DOHH2 (cell line): Measurements from ENCODE around the gene HTRA2.

ENCODE experiments used
- H3F3A ChIP-seq: fragments of 200-600 bp; sonication (generic), shearing (Covaris generic); 2 replicates; pipeline ENCODE4 v1.6.0; 2016; ENCODE audit warnings: antibody characterized with exemption, mild to moderate bottlenecking; ENCODE audit not compliant: control insufficient read depth, insufficient read depth
- H3K27ac ChIP-seq: fragments of 200-600 bp; sonication (generic); 2 replicates; pipeline ENCODE4 v1.5.1; 2014; ENCODE audit warnings: low read depth, mild to moderate bottlenecking, low read length, moderate library complexity
- H3K27me3 ChIP-seq: fragments of 200-600 bp; sonication (generic); 2 replicates; pipeline ENCODE4 v1.6.1; 2014; ENCODE audit warnings: mild to moderate bottlenecking, low read length, mixed read lengths; ENCODE audit not compliant: control insufficient read depth
- H3K36me3 ChIP-seq: fragments of 200-600 bp; sonication (generic); 2 replicates; pipeline ENCODE4 v1.6.1; 2014; ENCODE audit warnings: mild to moderate bottlenecking, low read length, moderate library complexity, mixed read lengths; ENCODE audit not compliant: control insufficient read depth
- H3K4me1 ChIP-seq: fragments of 200-600 bp; sonication (generic); 2 replicates; pipeline ENCODE4 v1.6.1; 2014; ENCODE audit warnings: mild to moderate bottlenecking, low read length, mixed read lengths; ENCODE audit not compliant: control insufficient read depth
- H3K4me2 ChIP-seq: fragments of 200-600 bp; sonication (generic); 2 replicates; pipeline ENCODE4 v1.6.0; 2014; ENCODE audit warnings: mild to moderate bottlenecking, low read length, moderate library complexity
- H3K4me3 ChIP-seq: fragments of 200-600 bp; sonication (generic); 2 replicates; pipeline ENCODE4 v1.5.1; 2014; ENCODE audit warnings: mild to moderate bottlenecking, low read length, mixed read lengths
- H3K79me2 ChIP-seq: fragments of 200-600 bp; sonication (generic); 2 replicates; pipeline ENCODE4 v1.6.1; 2014; ENCODE audit warnings: mild to moderate bottlenecking, low read length, mixed read lengths; ENCODE audit not compliant: control insufficient read depth
- H3K9me2 ChIP-seq: fragments of 200-600 bp; sonication (generic); replicated peaks from 2 replicates; pipeline ENCODE4 v1.6.1; 2014; ENCODE audit warnings: mild to moderate bottlenecking, low read length, mixed read lengths; ENCODE audit not compliant: control insufficient read depth
- H3K9me3 ChIP-seq: fragments of 200-600 bp; sonication (generic); 2 replicates; pipeline ENCODE4 v1.6.1; 2014; ENCODE audit warnings: antibody characterized with exemption, low read length, mixed read lengths; ENCODE audit not compliant: control insufficient read depth, insufficient read depth
- H4K20me1 ChIP-seq: fragments of 200-600 bp; sonication (generic); 2 replicates; pipeline ENCODE4 v1.6.0; 2014; ENCODE audit warnings: low read depth, mild to moderate bottlenecking, antibody characterized with exemption, low read length, moderate library complexity; ENCODE audit not compliant: control insufficient read depth, insufficient read depth
- EZH2phosphoT487 ChIP-seq: fragments of 200-600 bp; sonication (generic); IDR thresholded peaks from 2 replicates; pipeline ENCODE4 v1.6.1; 2017; ENCODE audit warnings: borderline replicate concordance, mild to moderate bottlenecking, antibody characterized with exemption, low read length, moderate library complexity, mixed read lengths
- TF ChIP-seq, protein P1 (sequence below): fragments of 200-600 bp; sonication (generic); IDR thresholded peaks from one replicate; pipeline ENCODE4 v1.5.1; 2014; ENCODE audit warnings: antibody characterized with exemption, mild to moderate bottlenecking, low read depth, low read length; ENCODE audit not compliant: poor library complexity, severe bottlenecking

HTRA2 gene

DNA sequence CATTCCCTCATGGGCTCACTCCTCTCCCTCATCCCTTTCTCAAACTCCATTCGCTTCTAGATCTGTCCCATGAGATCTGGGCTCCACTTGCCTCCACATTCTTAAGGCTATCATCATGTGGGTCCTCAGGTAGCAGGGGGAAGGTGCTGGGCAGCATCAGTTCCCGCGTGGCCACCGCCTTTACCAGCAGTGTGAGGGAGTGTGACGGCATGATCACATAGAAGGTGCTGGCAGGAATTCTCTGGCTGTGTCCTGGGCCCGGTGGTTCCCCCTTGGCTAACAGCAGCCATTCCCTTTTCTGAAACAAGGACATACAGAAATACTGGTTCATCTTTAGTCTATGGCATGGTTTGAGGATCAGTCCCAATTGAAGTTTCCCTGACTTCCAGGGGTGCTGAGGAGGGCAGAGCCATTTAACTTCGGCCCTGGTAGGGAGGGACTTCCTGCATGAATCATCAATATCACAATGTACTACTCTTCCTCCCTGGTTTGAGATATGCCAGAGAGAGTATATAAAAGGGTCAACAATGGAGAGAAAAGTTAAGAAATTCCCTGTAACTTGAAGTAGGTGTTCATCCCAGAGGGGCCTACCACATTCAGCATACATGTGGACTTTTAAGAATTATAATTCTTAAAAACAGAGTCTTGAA, 32.5 kb downstream of the HTRA2 start:
- Histone ChIP-seq H3K27ac (no peak overlapping the region), H3K4me1 (no peaks in the 10 kb centered on the region), H3K36me3 (no peaks in the 10 kb centered on the region), H3K79me2 (no peaks in the 10 kb centered on the region), H3K4me2 (no peak overlapping the region), H3K9me2 (no peaks in the 10 kb centered on the region), H3K27me3 (peaks cover 21% of the 10 kb centered on the region), H3F3A (no peaks in the 10 kb centered on the region), H4K20me1 (no peaks in the 10 kb centered on the region), H3K4me3 (no peak overlapping the region), H3K9me3 (no peaks in the 10 kb centered on the region)
- TF ChIP-seq, protein P1, sequence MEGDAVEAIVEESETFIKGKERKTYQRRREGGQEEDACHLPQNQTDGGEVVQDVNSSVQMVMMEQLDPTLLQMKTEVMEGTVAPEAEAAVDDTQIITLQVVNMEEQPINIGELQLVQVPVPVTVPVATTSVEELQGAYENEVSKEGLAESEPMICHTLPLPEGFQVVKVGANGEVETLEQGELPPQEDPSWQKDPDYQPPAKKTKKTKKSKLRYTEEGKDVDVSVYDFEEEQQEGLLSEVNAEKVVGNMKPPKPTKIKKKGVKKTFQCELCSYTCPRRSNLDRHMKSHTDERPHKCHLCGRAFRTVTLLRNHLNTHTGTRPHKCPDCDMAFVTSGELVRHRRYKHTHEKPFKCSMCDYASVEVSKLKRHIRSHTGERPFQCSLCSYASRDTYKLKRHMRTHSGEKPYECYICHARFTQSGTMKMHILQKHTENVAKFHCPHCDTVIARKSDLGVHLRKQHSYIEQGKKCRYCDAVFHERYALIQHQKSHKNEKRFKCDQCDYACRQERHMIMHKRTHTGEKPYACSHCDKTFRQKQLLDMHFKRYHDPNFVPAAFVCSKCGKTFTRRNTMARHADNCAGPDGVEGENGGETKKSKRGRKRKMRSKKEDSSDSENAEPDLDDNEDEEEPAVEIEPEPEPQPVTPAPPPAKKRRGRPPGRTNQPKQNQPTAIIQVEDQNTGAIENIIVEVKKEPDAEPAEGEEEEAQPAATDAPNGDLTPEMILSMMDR: no peak
- no peak for TF ChIP-seq EZH2phosphoT487

DNA sequence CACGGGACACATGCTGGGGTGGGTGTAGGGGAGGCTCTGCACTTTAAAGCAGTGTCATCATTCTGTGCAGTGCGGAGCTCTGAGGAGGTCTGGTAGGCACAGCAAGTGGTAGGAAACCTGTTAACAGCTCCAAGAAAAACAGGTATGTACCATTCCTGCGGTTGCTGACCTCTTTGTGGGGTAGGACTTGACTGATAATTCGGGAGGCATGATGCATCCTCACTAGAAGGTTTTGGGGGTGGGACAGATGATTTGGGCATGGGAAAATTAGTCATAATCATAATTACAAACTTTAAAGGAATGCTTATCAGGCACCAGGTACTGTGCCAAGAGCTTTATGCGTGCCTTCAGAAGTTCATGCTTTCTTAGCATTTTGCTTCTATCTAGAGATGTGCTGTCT, 34.5 kb downstream of the HTRA2 start:
- Histone ChIP-seq H3K4me2 (no peak overlapping the region), H3K27ac (no peak overlapping the region)
- TF ChIP-seq, protein P1: no peak
- TF ChIP-seq EZH2phosphoT487: no peak

DNA sequence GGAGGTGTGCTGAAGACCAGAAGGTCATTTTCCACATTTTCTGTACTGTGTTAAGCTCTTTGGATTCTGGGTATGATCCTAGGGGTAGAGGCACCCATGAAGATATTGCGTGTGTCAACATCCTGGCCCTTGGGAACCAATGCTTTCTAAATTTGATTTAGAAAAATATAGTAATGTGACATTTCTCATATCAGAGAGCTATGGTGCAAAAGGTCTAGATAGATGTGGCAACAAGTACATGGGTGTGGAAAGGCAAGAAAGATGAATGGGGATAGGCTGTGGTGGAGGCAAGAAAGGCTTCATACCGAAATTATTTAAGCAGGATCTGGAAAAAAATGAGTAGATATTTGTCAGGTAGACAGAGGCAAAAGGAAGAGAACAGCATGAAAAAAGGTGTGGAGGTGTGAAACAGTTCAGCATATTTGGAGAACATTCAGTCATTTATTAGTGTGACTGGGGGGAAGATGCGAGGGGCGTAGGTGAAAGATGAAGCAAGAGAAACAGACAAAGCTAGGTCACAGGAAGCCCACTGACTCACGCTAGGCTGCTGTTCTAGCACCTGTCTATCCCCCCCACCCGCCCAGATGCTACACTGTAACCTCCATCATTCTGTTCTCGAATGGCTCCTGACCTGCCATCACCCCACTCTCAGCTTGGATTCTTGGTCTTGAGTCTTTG, 36.5 kb downstream of the HTRA2 start:
- H3K27me3 ChIP-seq: peaks cover 13% of the 10 kb centered on the region; the same call in 1 of the 2 replicates
- TF ChIP-seq, protein P1: no peak
- TF ChIP-seq EZH2phosphoT487: no peak
- H4K20me1 ChIP-seq: no peaks in the 10 kb centered on the region
- H3F3A ChIP-seq: no peaks in the 10 kb centered on the region
- no peaks in the 10 kb centered on the region for H3K79me2 ChIP-seq
- H3K9me2 ChIP-seq: no peaks in the 10 kb centered on the region
- H3K4me2 ChIP-seq: no peak overlapping the region
- H3K4me3 ChIP-seq: no peak overlapping the region
- H3K36me3 ChIP-seq: no peaks in the 10 kb centered on the region
- H3K9me3 ChIP-seq: no peaks in the 10 kb centered on the region
- peaks cover 8% of the 10 kb centered on the region for H3K4me1 ChIP-seq
- no peak overlapping the region for H3K27ac ChIP-seq

More for the DNA sequence above, 34.5 kb downstream of the HTRA2 start:
- no peaks in the 10 kb centered on the region for H4K20me1 ChIP-seq
- no peaks in the 10 kb centered on the region for H3K9me3 ChIP-seq
- peaks cover 21% of the 10 kb centered on the region for H3K27me3 ChIP-seq
- no peaks in the 10 kb centered on the region for H3K9me2 ChIP-seq
- H3K4me1 ChIP-seq: no peaks in the 10 kb centered on the region
- H3K36me3 ChIP-seq: no peaks in the 10 kb centered on the region
- no peak overlapping the region for H3K4me3 ChIP-seq
- no peaks in the 10 kb centered on the region for H3K79me2 ChIP-seq
- H3F3A ChIP-seq: no peaks in the 10 kb centered on the region
